GM10266 (cell line): Measurements from ENCODE around the gene DEPDC5.

Experiments
- DNase-seq: peaks from one replicate; pipeline ENCODE4 v3.0.0; 2012; ENCODE audit errors: extremely low spot score
- CTCF ChIP-seq: IDR thresholded peaks from 2 replicates; pipeline ENCODE4 v1.5.1; 2012; ENCODE audit warnings: mild to moderate bottlenecking, low read depth; ENCODE audit not compliant: control insufficient read depth, insufficient read depth; ENCODE audit errors: missing control alignments

Gene DEPDC5

GRCh38 chr22:31830721-31831070 lies 76.9 kb downstream of the DEPDC5 start:
- TF ChIP-seq CTCF = no peak
- DNase-seq = no peak

GRCh38 chr22:31833930-31834329 lies 80.1 kb downstream of the DEPDC5 start:
- no peak for DNase-seq
- no peak for TF ChIP-seq CTCF

GRCh38 chr22:31836010-31836409 lies 82.2 kb downstream of the DEPDC5 start:
- DNase-seq = no peak
- TF ChIP-seq CTCF = no peak

- no peak for DNase-seq
- TF ChIP-seq CTCF = no peak
Measured at GRCh38 chr22:31838917-31839316, 85.1 kb downstream of the DEPDC5 start.

- no peak for DNase-seq
- TF ChIP-seq CTCF = no peak
Measured at GRCh38 chr22:31839986-31840385, 86.2 kb downstream of the DEPDC5 start.

GRCh38 chr22:31840585-31840984 lies 86.8 kb downstream of the DEPDC5 start:
- DNase-seq = no peak
- TF ChIP-seq CTCF = no peak

GRCh38 chr22:31841078-31841827 lies 87.4 kb downstream of the DEPDC5 start:
- no peak for DNase-seq
- no peak for TF ChIP-seq CTCF
